Hepatic stellate cell (primary cell): ENCODE data around the gene RTBDN.

Experiments used
- DNase-seq: peaks from one replicate; pipeline ENCODE4 v3.0.0; 2011; ENCODE audit warnings: low spot score

The RTBDN gene

DNA sequence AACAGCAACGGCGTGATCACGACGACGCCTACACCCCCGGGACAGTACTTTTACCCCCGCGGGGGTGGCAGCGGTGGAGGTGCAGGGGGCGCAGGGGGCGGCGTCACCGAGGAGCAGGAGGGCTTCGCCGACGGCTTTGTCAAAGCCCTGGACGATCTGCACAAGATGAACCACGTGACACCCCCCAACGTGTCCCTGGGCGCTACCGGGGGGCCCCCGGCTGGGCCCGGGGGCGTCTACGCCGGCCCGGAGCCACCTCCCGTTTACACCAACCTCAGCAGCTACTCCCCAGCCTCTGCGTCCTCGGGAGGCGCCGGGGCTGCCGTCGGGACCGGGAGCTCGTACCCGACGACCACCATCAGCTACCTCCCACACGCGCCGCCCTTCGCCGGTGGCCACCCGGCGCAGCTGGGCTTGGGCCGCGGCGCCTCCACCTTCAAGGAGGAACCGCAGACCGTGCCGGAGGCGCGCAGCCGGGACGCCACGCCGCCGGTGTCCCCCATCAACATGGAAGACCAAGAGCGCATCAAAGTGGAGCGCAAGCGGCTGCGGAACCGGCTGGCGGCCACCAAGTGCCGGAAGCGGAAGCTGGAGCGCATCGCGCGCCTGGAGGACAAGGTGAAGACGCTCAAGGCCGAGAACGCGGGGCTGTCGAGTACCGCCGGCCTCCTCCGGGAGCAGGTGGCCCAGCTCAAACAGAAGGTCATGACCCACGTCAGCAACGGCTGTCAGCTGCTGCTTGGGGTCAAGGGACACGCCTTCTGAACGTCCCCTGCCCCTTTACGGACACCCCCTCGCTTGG, 42.1 kb downstream of the RTBDN start:
- DNase-seq: peak; percentile 27

- DNase-seq: peak; percentile 98
These were observed 42.9 kb downstream of the RTBDN start, which contains the start of gene JUNB for GRCh38 chr19:12791345-12792050. TSS of gene JUNB (plus strand) at chr19:12791486. CDS start at chr19:12791772, 286 bp downstream.

- no peak for DNase-seq
These were observed 43.6 kb downstream of the RTBDN start for GRCh38 chr19:12790628-12791344.

DNA sequence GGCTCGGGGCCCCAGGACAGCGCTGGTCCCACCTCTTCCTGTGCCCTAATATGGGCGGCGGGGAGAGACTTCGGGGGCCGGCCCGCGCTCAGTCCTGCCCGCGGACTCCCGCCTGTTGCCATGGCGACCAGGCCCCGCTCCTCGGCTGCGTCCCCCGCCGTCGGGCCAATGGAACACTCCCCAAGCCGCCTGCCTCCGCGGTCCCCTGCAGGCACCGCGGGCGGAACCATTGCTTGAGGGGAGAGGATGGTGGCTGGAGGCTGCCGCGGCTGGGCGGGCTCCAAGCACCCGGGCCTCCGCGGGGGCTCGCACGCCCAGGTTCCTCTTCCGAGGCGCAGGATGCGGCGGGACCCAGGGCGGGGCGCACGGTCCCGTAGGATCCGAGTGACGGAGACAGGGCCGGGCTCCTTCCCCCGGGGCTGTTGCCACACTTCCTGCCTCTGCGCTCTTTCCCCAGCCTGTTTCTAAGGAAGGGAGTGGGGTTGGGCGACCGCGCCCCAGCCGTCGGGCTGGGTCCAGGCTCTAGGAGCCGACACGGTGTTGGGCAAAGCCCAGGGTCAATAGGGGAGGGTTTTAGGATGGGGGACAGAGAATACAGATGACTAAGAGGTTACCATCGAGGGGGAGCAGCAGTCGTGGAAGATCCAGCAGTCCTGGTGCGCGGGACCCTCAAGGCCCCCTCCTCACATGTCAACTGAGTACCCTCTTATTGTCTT, 44.3 kb downstream of the RTBDN start:
- DNase-seq: peak; percentile 96

- peak; percentile 29 for DNase-seq
These were observed 45.1 kb downstream of the RTBDN start for GRCh38 chr19:12789098-12789903.

DNA sequence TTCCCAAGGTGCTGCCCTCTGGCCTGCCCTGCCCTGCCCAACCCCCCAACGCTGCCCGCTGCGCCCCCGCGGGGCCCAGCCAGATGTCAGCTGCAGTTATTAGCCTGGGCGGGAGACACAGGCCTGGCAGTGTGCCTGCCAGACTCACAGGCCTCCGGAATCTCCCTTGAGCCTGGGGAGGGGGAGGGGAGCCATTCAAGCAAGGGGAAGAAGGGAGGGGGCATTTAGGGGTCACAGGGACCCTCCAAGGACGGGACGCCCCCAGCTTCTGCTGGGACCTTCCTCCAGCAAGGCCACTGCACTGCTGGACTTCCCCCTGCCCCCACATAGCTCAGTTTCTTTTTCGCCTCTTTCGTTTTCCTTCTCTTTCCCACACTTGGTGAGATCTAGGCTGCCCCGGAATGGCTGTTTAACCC, 45.7 kb downstream of the RTBDN start:
- peak; percentile 75 for DNase-seq

GRCh38 chr19:12788042-12788681, 46.2 kb downstream of the RTBDN start:
- DNase-seq: no peak

DNA sequence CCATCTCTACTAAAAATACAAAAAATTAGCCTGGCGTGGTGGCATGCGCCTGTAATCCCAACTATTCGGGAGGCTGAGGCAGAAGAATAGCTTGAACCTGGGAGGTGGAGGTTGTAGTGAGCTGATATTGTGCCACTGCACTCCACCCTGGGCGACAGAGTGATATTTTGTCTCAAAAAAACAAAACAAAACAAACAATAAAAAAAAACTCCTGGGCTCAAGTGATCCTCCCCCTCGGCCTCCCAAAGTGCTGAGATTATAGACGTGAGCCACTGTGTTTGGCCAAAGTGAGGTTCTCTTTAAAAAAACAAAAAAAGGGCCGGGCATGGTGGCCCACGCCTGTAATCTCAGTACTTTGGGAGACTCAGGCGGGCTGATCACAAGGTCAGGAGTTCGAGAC, 46.9 kb downstream of the RTBDN start:
- DNase-seq: no peak

- DNase-seq: no peak
These were observed 47.4 kb downstream of the RTBDN start for GRCh38 chr19:12786952-12787351.

DNA sequence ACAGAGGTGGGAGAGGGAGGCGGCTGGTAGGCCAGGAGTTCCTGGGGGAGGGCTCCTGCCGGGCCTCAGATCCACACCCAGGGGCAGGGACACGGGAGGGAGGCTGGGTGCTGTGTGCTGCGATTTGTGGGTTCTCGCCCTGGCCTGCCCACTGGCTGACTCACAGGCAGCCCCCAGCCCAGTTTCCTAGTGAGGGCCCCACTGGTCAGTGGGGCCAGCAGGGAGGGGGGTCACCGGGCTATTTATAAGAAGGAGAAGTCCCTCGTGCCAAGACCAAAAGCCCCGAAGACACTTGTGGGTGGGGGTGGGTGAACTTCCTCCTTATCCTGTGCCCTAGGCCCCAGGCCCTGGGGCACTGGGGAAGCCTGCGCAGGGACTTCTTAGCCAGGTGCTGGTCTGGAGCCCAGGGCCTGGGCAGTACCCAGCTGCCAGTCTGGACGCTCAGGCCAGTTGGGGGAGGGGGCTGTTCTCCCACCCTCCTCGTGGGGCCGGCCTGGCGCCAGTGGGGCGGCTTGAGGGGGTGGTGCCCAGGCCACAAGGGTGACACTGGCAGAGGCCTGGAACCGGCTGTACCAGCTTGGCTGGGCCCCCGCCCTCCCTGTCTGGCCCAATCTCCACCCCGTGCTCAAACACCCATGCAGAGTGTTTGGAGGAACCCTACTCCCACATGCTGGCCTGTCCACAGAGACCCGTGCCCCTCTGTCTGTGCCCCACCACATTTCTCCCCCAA, 48.1 kb downstream of the RTBDN start:
- no peak for DNase-seq

- no peak for DNase-seq
These were observed 48.8 kb downstream of the RTBDN start for GRCh38 chr19:12785431-12786031.

DNA sequence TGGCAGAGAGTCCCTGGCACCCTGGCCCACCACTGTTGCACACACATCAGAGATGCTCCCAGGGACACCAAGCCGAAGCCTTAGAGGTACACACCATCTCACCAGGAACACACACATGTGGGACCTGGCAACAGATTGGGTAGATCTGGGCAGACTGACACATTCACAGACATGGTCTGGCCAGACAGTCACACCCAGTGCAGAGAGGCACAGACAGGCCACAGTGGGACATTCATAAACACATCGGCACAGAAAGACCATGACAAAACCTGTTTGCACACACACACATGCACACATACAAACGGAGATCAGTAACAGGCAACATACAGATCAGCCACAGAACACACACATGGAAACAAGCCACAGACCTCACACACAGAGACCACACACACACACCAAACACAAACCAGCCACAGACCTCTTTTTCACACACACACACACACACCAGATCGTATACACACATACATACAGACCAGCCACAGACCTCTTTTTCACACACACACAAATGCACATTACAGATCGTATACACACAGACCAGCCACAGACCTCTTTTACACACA, 49.4 kb downstream of the RTBDN start:
- no peak for DNase-seq

- DNase-seq: peak; percentile 60
These were observed 49.9 kb downstream of the RTBDN start for GRCh38 chr19:12784394-12784870.

GRCh38 chr19:12783849-12784393, 50.5 kb downstream of the RTBDN start:
- DNase-seq: no peak

- DNase-seq: no peak
These were observed 51.0 kb downstream of the RTBDN start for GRCh38 chr19:12783291-12783848.

GRCh38 chr19:12782424-12783290, 51.7 kb downstream of the RTBDN start:
- peak; percentile 78 for DNase-seq

DNA sequence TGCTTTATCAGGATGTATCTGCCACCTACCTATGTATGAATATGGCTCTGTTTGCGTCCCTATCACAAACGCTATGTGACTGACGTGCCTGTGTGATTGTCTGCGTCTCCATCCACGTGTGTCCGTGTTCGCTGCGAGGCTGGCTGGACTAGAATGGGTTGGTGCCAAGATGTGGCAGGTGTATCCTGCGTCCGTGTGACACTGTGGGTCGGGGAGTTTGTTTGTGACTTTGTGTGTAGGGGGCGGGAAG, 52.3 kb downstream of the RTBDN start:
- DNase-seq: no peak
